CD14-positive monocyte (primary cell): ENCODE results near the gene ACACA. TPM values are rescaled to one million over a fixed set of nuclear protein-coding genes. Genes with fewer than 3 reads are reported as not detected.

Source experiments
- DNase-seq, 3 donors: peaks; one replicate each; pipeline ENCODE4 v3.0.0-alpha.2; 2011 to 2022
- H2AFZ ChIP-seq: 2 replicates; pipeline ENCODE4 v1.6.0; 2012; ENCODE audit warnings: mild to moderate bottlenecking, low read depth, low read length, inconsistent platforms; ENCODE audit not compliant: insufficient read depth, poor library complexity, severe bottlenecking
- H3K27ac ChIP-seq, 2 donors: 1 replicate in 1 of 2; 2 replicates in 1 of 2; pipeline ENCODE4 v1.5.1; 2012 to 2013; ENCODE audit warnings: low read length in 2 of 2, control low read depth in 1 of 2, inconsistent platforms in 1 of 2, low read depth in 1 of 2, mild to moderate bottlenecking in 1 of 2
- H3K27me3 ChIP-seq, 2 donors: one replicate each; pipeline versions ENCODE4 v1.6.0 to v1.6.1; 2011 to 2013; ENCODE audit warnings: low read length in 2 of 2; ENCODE audit not compliant: control insufficient read depth in 2 of 2, insufficient read depth in 2 of 2
- H3K36me3 ChIP-seq, 2 donors: replicated peaks in 1 of 2; 1 replicate in 1 of 2; 2 replicates in 1 of 2; pipeline versions ENCODE4 v1.5.1 to v1.6.1; 2012 to 2013; ENCODE audit warnings: low read length in 2 of 2, control low read depth in 1 of 2, inconsistent platforms in 1 of 2, mild to moderate bottlenecking in 1 of 2; ENCODE audit not compliant: insufficient read depth in 2 of 2, control insufficient read depth in 1 of 2
- H3K4me1 ChIP-seq, 2 donors: 1 replicate in 1 of 2; 2 replicates in 1 of 2; pipeline versions ENCODE4 v1.5.1 to v1.6.1; 2012 to 2013; ENCODE audit warnings: low read length in 2 of 2, control low read depth in 1 of 2, inconsistent platforms in 1 of 2, mild to moderate bottlenecking in 1 of 2, moderate library complexity in 1 of 2; ENCODE audit not compliant: insufficient read depth in 2 of 2, control insufficient read depth in 1 of 2
- H3K4me2 ChIP-seq: replicated peaks from 2 replicates; pipeline ENCODE3; 2012; ENCODE audit warnings: low read length, moderate library complexity, mild to moderate bottlenecking; ENCODE audit not compliant: poor library complexity, severe bottlenecking; ENCODE audit errors: extremely low read depth
- H3K4me3 ChIP-seq, 3 experiments: fragments of 200-600 bp in 1 of 3; sonication (generic) in 1 of 3; replicated peaks in 1 of 3; 1 replicate in 2 of 3; 2 replicates in 1 of 3; pipeline ENCODE4 v1.5.1; 2011 to 2013; ENCODE audit warnings: low read length in 3 of 3, mild to moderate bottlenecking in 3 of 3, control low read depth in 2 of 3, low read depth in 2 of 3, inconsistent platforms in 1 of 3, moderate library complexity in 1 of 3
- H3K79me2 ChIP-seq: 2 replicates; pipeline ENCODE4 v1.6.0; 2012; ENCODE audit warnings: mild to moderate bottlenecking, control low read depth, inconsistent platforms, low read length, moderate library complexity; ENCODE audit not compliant: insufficient read depth
- H3K9ac ChIP-seq: 2 replicates; pipeline ENCODE4 v1.6.0; 2017; ENCODE audit warnings: low read length, mild to moderate bottlenecking; ENCODE audit not compliant: insufficient read depth, poor library complexity, severe bottlenecking
- H3K9me3 ChIP-seq, 2 donors: replicated peaks in 1 of 2; 1 replicate in 1 of 2; 2 replicates in 1 of 2; pipeline versions ENCODE4 v1.5.1 to v1.6.1; 2012 to 2013; ENCODE audit warnings: low read length in 2 of 2, control low read depth in 1 of 2; ENCODE audit not compliant: control insufficient read depth in 1 of 2, insufficient read depth in 1 of 2
- H4K20me1 ChIP-seq: 2 replicates; pipeline ENCODE4 v1.6.0; 2012; ENCODE audit warnings: mild to moderate bottlenecking, low read length, control low read depth, moderate library complexity; ENCODE audit not compliant: insufficient read depth
- H3K27ac Mint-ChIP-seq, 7 donors: one replicate each; pipeline ENCODE4 v1.8.0; 2020; ENCODE audit warnings: mild to moderate bottlenecking in 7 of 7, mixed read lengths in 7 of 7, moderate library complexity in 6 of 7, inconsistent platforms in 2 of 7
- H3K27me3 Mint-ChIP-seq, 3 donors: one replicate each; pipeline ENCODE4 v1.8.0; 2021 to 2022; ENCODE audit warnings: low read depth in 3 of 3, mild to moderate bottlenecking in 3 of 3, mixed read lengths in 3 of 3, moderate library complexity in 3 of 3, inconsistent platforms in 1 of 3
- H3K36me3 Mint-ChIP-seq, 2 donors: one replicate each; pipeline ENCODE4 v1.8.0; 2020; ENCODE audit warnings: mixed read lengths in 2 of 2, inconsistent platforms in 1 of 2, mild to moderate bottlenecking in 1 of 2
- H3K4me1 Mint-ChIP-seq: one replicate; pipeline ENCODE4 v1.8.0; 2020; ENCODE audit warnings: mild to moderate bottlenecking, mixed read lengths
- H3K4me3 Mint-ChIP-seq, 2 donors: one replicate each; pipeline ENCODE4 v1.8.0; 2020; ENCODE audit warnings: mild to moderate bottlenecking in 2 of 2, mixed read lengths in 2 of 2, moderate library complexity in 1 of 2
- H3K9me3 Mint-ChIP-seq, 7 donors: one replicate each; pipeline ENCODE4 v1.8.0; 2020 to 2022; ENCODE audit warnings: mixed read lengths in 7 of 7, mild to moderate bottlenecking in 6 of 7, moderate library complexity in 6 of 7, inconsistent platforms in 2 of 7
- WGBS: methylation state at CpG from one replicate; pipeline ENCODE4 v1.1.5; 2013; ENCODE audit warnings: missing lambda C conversion rate; ENCODE audit not compliant: insufficient coverage; 5-methylcytosine and 5-hydroxymethylcytosine counted together
- intact Hi-C, 2 donors: fragments of 100-400 bp; cut with micrococcal nuclease; formaldehyde crosslinking; loops; one replicate each; pipeline versions ENCODE4 v1.15.0 to v1.15.1; 2023
- polyA plus RNA-seq, 3 donors: library from polyadenylated mRNA; depleted of rRNA in 1 of 3; unstranded in 2 of 3; stranded (reverse) in 1 of 3; fragments of 300-500 nt in 2 of 3; fragments of >200 nt in 1 of 3; fragmentation: Illumina TruSeq in 2 of 3; gene quantifications; 1 replicate in 2 of 3; 2 replicates in 1 of 3; pipeline ENCODE4 v1.2.3, GENCODE V29; 2012 to 2021
- TF ChIP-seq, protein P1 (sequence below): fragments of 200-600 bp; IDR thresholded peaks from one replicate; pipeline ENCODE4 v1.8.0; 2022; ENCODE audit warnings: antibody characterized with exemption, mild to moderate bottlenecking

The ACACA gene
- polyA plus RNA-seq, 3 donors: 3.5 to 4.6 (median 3.8) TPM

DNA sequence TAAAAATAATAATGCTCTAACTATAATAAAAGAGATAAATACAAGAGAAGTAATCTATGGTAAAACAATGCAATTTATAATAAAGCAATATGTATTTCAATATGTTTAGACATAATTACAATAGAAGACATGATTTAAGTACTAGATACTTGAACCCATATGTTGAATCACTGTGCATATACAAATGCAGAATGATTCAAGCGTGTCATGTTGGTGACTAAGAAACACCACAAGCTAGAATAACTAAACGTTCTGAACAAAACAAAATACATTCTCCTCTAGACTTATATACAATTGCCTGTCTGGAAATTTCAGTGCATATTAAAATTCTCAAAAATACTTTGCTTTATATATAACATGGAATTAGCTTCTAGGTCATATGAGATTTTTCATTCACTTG is 11.2 kb upstream of the ACACA start:
- H2AFZ ChIP-seq: no peak overlapping the region
- Mint-ChIP-seq H3K4me1 (peaks cover 4% of the 10 kb centered on the region), H3K9me3 (no peaks in the 10 kb centered on the region), H3K27ac (no peak overlapping the region), H3K27me3 (no peaks in the 10 kb centered on the region), H3K4me3 (no peak overlapping the region), H3K36me3 (peaks cover 49 to 79% of the 10 kb centered on the region in 2 donors)
- H3K4me2 ChIP-seq: no peak overlapping the region
- H3K4me3 ChIP-seq: no peak overlapping the region
- no peaks in the 10 kb centered on the region for H3K9me3 ChIP-seq
- no peaks in the 10 kb centered on the region for H4K20me1 ChIP-seq
- H3K36me3 ChIP-seq: peaks cover 27 to 91% of the 10 kb centered on the region in 2 donors
- H3K79me2 ChIP-seq: peaks cover 59% of the 10 kb centered on the region
- TF ChIP-seq, protein P1, sequence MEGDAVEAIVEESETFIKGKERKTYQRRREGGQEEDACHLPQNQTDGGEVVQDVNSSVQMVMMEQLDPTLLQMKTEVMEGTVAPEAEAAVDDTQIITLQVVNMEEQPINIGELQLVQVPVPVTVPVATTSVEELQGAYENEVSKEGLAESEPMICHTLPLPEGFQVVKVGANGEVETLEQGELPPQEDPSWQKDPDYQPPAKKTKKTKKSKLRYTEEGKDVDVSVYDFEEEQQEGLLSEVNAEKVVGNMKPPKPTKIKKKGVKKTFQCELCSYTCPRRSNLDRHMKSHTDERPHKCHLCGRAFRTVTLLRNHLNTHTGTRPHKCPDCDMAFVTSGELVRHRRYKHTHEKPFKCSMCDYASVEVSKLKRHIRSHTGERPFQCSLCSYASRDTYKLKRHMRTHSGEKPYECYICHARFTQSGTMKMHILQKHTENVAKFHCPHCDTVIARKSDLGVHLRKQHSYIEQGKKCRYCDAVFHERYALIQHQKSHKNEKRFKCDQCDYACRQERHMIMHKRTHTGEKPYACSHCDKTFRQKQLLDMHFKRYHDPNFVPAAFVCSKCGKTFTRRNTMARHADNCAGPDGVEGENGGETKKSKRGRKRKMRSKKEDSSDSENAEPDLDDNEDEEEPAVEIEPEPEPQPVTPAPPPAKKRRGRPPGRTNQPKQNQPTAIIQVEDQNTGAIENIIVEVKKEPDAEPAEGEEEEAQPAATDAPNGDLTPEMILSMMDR: no peak
- intact Hi-C loops: no loop called here
- no peak for DNase-seq
- no peaks in the 10 kb centered on the region for H3K4me1 ChIP-seq
- no peak overlapping the region for H3K9ac ChIP-seq
- WGBS: no CpG with 5 or more reads among the region's 2 CpGs
- no peaks in the 10 kb centered on the region for H3K27me3 ChIP-seq
- H3K27ac ChIP-seq: no peak overlapping the region

DNA sequence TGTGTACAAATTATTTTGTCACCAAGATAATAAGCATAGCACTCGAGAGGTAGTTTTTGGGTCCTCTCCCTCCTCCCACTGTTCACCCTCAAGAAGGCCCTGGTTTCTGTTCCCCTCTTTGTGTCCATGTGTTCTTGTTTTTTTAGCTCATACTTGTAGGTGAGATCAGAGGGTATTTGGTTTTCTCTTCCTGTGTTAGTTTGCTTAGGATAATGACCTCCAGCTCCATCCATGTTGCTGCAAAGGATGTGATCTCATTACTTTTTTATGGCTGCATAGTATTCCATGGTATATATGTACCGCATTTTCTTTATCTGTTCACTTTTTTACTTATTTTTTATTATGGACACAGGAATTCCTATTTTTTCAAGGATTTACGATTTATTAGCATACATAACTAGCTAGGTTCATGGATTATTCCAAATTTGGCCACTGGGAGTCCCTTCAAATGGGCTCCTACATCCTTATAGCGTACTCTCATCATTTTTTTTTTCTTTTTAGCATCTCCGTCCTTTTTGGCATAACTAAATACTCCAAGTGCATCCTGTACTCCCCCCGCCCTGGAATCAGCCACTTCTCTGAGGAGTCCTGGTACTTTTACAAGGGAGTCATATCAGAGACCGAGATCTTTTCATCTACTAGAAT is 7.4 kb upstream of the ACACA start:
- intact Hi-C loops: no loop called here
- TF ChIP-seq, protein P1: no peak

More for the DNA sequence above, 7.4 kb upstream of the ACACA start:
- H3K27me3 ChIP-seq: no peaks in the 10 kb centered on the region
- H4K20me1 ChIP-seq: no peaks in the 10 kb centered on the region
- H3K36me3 ChIP-seq: peaks cover 37 to 86% of the 10 kb centered on the region in 2 donors
- WGBS: 100% methylated on average over 3 of the region's 7 CpGs
- H2AFZ ChIP-seq: no peak overlapping the region
- H3K79me2 ChIP-seq: peaks cover 68% of the 10 kb centered on the region
- H3K36me3 Mint-ChIP-seq: peaks cover 47 to 72% of the 10 kb centered on the region in 2 donors
- H3K4me1 ChIP-seq: no peaks in the 10 kb centered on the region
- peaks cover 6% of the 10 kb centered on the region for H3K4me1 Mint-ChIP-seq
- no peak overlapping the region for H3K4me2 ChIP-seq
- H3K27ac ChIP-seq: no peak overlapping the region
- H3K4me3 ChIP-seq: no peak overlapping the region
- H3K4me3 Mint-ChIP-seq: no peak overlapping the region
- peaks cover 0 to 1% (median 0%) of the 10 kb centered on the region in 7 donors for H3K9me3 Mint-ChIP-seq
- no peak overlapping the region for H3K9ac ChIP-seq
- H3K27me3 Mint-ChIP-seq: no peaks in the 10 kb centered on the region
- H3K9me3 ChIP-seq: no peaks in the 10 kb centered on the region
- DNase-seq: no peak
- H3K27ac Mint-ChIP-seq: peak overlapping the region in 2 of 7 donors; percentile 28 to 55
